Activated CD8-positive, alpha-beta memory T cell treated with anti-CD3 and anti-CD28 coated beads, Interleukin-2, amount 50 U/mL, for 48 hours (primary cell): Measurements from ENCODE around the gene FAM184A.

Experiments used
- DNase-seq: peaks from one replicate; pipeline ENCODE4 v3.0.0-alpha.2; 2020

Gene FAM184A

DNA sequence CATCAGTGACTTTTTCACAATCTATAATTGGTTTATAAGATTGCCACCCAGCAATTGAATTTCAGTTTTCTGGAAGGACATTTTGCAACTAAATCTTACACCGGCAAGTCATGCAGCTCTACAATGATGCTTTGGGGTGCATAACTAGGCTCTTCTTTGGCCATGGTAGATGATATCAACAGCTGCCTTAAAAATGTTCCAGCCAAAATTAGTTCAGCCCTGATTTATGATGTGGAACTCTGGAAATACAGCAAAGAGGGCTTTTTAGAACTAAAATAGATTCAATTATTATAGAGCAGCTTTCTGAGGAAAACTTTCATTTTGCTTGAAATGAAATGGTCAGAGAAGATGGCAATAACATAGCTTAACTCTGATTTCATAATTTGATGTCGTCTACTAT, 125.1 kb downstream of the FAM184A start:
- no peak for DNase-seq

DNA sequence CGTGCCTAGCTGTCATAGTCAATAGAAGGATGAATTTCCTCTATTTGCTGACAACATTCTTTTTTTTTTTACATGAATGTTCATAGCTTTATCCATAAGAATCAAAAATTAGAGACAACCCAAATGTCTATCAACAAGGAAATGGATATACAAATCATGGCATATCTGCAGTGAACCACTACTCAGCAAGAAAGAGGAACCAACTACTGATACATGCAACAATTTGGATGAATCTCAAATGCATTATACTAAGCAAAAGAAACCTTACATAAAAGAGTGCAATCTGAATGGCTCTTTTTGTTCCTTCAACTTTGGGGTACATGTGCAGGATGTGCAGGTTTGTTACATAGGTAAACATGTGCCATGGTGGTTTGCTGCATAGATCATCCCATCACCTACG, 125.8 kb downstream of the FAM184A start:
- DNase-seq = no peak

DNA sequence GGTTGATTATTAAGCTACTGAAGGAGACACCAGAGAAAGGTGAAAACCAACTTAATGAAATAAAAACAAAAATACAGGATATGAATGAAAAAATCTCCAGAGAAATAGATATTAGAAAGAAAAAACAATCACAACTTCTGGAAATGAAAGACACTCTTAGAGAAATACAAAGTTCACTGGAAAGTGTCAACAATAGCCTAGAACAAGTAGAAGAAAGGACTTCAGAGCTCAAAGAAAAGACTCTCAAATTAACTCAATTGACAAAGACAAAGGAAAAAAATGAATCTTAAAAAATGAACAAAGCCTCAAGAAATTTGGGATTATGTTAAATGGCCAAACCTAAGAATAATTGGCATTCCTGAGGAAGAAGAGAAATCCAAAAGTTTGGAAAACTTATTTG, 133.2 kb downstream of the FAM184A start:
- DNase-seq = no peak

DNA sequence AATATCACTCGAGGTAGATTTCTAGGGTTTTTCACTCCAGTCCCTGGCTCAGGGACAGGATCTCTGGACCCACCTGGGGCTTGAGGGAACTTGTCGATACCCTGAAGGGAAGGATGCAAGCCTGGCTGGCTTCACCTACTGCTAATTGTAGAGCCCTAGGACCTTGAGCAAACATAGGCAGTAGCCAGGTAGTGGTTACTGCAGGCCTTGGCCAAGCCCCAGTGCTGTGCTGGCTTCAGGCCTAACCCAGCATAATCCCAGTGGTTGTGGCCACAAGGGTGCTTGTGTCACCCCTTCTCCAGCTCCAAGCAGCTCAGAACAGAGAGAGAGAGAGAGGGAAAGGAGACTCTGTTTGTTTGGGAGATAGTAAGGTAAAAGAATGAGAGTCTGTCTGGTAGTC, 137.7 kb downstream of the FAM184A start:
- no peak for DNase-seq

DNA sequence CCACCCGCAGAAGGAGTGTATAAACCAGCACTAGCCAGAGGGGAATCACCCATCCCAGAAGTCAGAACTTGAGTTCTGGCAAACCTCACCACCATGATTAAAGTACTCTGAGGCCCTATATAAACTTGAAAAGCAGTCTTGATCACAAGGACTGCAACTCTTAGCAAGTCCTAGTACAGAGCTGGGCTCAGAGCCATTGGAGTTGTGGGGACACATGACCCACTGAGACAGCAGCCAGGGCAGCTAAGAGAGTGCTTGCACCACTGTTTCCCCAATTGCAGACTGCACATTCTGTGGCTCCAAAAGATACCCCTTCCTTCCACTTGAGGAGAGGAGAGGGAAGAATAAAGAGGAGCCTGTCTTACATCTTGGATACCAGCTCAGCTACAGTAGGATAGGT, 138.8 kb downstream of the FAM184A start:
- DNase-seq = no peak

DNA sequence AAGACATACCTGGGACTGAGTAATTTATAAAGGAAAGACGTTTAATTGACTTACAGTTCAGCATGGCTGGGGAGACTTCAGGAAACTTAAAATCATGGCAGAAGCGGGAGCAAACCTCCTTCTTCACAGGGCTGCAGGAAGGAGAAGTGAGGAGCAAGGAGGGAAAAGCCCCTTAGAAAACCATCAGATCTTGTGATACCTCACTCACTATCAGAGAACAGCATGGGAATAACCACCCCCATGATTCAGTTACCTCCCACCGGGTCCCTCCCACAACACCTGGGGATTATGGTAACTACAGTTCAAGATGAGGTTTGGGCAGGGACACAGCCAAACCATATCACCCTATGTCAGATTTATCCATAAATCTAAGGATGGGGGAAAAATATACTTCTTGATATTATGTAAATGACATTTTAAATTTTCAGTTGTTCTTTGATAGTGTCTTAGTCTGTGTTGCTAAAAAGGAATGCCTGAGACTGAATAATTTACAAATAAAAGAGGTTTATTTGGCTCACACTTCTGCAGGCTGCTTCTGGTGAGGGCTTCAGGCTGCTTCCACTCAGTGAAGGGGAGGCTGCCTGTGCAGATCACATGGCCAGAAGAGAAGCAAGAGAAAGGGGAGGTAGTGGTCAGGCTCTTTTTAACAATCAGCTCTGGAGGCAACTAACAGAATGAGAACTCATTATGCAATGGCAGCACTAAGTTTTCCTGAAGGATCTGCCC, 142.3 kb downstream of the FAM184A start:
- no peak for DNase-seq

DNA sequence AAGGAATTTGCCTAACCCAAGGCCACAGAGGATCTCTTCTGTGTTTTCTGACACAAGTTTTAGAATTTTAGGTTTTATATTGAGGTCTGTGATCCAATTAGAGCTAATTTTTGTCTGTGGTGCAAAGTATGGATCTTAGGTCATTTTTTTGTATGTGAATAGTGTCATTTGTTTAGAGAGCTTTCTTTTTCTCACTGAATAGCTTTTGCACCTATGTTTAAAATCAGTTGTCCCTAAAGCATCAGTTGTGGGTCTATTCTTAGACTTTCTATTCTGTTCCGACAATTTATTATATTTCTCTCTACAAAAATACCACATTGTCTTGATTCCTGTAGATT, 143.2 kb downstream of the FAM184A start:
- no peak for DNase-seq

DNA sequence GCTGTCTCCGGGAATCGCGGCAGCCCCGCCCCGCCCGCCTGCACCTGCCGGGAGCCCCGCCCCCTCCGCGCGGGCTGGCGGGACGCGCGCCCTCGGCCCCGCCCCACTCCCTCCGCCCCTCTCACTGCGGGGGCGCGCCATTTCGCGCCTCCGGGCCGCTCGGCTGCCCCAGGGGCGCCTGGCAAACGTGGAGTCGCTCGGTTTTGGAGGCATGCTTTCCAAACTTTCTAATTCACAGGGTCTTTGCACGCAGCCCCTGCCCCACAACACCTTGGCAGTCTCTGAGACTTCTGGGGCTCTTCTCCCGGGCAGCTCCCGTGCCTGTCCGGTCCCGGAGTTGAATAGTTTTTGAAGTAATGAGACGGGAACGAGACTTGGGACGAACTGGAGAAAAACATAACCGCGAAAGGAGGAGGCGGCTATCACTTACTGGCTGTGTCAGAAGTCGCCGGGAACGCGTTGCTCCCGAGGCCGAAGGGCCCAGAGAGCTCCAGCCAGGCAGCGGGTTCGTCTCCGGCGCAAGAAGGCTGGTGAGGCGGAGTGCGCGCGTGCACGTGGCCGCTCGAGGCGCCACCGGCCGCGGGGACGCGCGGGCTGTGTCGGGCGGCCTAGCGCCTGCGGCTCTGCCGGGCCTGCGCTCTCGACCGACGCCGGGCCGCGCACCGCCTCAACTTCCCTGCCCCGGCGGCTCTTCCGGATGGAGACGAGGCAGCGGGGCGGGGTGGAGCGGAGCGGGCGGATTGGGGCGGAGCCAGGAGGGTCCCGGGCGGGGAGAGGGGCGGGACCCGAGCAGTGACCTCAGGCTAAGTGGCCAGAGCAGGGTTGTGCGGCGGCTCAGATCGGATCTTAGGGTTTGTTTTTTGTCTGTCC, 143.8 kb downstream of the FAM184A start, which contains the start of gene MCM9:
Gene MCM9 (minus strand): TSS at position 699 of the 870 bp plus-strand sequence. CDS start 3,436 bp downstream, outside the sequence.
- peak; percentile 94 for DNase-seq

DNA sequence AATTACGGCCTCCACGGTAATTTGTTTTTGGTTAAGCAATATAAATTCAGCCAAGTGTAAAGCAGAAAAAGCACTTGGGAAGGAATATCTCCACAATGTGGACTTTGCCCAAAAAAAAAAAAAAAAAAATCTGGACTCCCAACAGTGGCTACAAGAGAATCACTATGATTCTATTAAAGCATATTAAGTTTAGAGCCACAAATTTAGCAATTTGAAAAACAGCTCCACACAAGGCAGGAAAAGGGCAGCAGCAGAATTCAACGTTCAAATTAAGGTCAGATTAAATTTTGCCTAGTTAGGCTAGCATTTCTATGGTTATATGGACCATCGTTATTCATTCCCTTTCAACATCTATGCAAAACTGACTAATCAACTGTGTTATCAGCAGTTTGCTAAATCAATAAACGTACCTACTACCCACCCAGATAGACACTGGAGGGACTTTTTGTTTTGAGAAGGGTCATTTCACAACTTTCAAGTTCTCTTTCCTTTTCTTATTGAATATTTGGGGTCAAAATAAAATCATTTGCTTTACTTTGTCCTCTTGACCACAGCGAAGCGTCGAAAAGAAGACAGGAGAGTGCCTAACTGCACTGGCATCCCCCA, 144.5 kb downstream of the FAM184A start:
- no peak for DNase-seq

DNA sequence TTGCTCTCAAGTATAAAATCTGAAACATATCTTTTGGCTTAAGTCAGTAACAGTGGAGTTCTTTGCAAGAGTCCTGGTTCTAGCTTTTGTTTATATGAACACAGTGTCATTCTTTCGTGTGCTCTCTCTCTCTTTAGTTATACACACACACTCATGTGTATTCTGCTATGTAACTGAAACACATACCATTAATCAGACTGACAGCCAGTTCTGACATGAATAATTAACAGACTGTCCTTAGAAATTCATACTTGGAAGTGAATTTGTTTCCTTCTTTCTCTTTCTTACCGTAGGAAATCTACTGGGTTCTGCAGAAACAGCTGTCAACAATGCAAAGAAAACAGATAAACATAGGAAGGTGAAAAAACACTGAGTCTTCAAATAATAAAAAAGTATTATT, 146.0 kb downstream of the FAM184A start:
- DNase-seq = no peak

DNA sequence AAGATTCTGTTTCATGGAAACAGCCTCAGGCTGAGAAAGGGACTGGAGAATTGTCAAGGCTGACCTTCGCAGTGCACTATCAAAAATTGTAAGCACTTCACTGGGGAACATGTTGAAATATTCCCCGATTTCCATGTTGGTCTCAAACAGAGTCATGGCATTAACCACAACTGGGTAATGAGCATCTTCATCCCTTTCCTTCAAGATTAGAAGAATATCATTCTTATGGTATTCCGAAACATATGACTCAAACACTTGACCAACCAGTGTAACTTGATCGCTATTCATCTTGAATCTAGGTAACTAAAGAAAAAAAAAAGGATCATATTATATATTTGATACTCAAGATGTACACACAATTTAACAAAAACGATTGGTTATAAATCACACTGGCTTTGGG, 147.0 kb downstream of the FAM184A start:
- DNase-seq = no peak

DNA sequence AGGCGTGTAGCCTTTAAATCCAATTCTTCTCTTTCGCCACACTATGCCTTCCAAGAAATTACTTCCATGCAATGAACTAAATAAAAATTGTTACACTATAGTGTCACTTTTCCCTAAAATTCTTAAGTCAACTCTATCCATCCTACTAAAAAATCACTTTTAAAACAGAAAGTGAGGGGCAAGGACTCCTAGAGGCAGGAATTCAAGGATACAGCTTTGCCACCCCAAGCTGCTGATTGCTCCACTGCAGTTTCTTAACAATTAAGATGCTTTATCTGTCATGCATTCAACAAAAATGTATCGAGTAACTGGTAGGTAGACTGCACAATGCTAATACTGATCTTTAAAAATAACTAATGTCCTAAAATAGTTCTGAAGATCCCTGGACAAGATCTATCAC, 147.8 kb downstream of the FAM184A start:
- DNase-seq = no peak

DNA sequence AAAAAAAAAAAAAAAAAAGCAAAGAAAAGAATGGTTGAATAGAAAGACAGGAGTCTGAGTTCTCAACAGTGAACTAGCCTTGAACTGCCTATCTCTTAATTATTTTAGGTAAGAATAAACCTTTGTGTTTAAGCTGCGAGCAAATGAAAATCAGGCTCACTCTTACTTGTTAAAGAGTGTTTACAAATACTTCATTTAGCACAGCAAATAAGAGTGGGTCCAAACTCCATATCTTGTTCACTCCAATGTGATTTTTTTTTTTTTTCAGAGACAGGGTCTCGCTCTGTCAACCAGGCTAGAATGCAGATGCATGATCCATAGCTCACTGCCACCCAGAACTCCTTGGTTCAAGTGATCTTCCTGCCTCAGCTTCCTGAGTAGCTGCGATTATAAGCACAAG, 155.4 kb downstream of the FAM184A start:
- DNase-seq = no peak

DNA sequence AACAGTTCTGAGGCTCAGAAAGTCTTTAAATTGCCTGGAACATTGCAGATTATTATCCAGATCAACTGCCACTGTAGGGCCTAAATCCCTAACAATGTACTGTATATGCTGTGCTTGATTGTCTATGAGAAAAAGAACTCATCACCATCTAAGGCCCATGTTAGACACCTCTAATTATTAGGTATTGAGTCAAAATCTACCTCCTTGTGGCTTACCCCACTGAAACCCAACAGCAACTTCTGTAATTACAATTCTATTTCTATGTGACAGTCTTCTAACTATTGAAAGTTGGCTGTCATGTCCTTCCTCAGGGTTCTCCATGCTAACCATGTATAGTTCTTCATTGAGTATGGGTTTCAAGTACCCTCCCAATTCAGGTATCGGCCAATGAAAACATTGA, 157.4 kb downstream of the FAM184A start:
- no peak for DNase-seq

DNA sequence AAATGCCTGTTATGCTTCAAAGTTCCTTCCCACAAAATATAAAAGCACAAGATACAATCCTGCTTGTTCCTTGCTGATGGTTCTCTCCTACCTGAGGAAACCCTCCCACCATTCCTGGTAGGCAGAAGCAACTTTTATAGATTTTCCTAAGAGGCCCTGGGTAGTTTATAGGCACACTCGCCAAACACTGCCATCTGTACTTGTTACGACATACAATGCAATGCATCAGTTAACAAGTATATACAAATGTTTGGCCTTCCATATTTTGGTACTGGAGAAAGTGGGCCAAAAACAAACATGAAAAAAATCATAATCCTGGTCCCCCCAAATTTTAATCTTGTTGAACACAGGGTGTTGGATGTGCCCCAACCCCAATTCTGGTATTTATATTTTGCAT, 160.1 kb downstream of the FAM184A start:
- no peak for DNase-seq

DNA sequence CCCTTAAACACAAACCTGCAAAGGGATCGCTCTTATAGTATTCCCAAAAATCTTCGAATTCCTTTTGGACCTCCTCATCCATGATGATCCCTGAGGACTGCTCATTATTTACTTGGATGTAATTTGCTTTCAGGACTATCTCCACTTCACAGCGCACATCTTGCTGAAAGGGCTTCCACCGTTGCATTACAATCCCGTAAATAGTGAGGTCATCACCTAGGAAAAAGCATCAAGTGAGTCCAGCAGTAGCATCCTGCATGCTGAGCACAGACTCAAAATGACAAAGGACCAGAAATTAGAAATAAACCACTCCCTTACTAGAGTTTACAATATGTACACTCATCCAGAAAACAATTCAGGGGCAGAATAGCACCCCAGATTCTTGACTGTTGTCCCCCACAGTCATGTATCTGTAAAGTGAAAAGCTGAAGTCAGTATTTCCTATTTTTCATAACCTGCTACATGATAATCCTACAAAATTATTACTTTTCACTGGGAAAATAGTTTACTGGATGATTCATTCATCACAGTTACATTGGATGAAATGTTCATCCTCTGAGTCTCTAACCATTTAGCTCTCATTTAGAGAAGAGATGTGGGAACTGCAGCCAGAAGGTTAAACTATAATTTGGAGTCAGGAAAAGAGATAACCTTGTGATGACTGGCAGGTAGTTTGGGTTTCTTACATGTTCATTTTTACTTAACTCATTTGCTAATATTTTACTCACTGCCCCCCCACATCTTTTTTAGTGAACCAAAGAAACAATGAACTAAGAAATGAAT, 160.7 kb downstream of the FAM184A start:
- DNase-seq = no peak

DNA sequence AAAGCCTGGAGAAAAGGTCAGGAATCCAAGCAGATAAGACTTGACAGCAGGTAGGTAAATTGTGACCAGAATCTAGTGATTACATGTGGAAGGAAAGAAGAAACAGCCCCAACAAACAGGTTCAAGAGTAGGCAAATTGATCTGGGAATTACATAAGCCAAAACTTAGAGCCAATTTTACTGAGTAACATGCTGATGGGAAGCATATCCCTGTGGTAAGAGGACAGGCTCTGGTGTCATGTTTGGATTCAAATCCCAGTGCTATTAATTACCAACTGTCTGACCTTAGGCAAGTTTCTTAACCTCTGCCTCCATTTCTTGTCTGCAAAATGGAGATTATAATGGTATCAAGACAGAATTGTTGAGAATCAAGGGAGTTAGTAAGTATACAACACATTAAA, 163.9 kb downstream of the FAM184A start:
- no peak for DNase-seq

DNA sequence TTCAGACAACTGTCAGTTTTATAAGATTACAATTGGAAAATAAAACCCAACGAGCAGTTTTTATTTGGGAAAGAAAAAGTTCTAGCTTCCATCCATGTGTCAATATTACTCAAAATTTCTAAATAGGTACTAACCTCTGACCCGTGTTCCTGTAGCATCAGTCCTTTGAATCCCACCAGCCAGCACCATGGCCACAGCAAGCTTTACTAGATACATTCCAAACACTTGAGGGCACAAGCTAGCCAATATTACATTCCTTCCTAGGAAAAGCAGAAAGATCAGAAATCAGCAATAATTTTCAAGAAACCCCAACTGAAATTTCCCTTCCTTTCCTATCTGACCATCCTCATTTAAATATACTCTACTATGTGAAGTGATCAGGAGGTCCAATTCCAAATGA, 165.3 kb downstream of the FAM184A start:
- no peak for DNase-seq

DNA sequence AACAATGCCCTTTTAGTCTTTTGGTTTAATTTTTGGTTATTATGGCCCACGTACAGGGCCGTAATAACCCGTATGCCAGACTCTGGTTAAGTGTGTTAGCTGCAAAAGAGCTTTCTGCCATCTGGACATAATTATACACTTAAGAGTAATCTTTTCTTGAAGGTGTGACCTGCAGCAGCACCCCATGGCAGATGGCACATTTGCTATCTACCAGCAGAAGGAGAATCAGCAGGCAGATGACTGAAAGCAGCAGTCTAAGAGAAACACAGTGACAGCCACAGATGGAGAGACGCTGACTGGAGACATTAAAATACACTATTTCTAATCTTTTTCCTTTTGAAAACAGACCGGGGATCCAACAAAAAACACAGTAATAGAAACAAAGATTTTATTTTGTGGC, 165.8 kb downstream of the FAM184A start:
- no peak for DNase-seq
